Measurements from ENCODE around the gene CRKL.
"Not testable (repeated sequence)": the region's sequence is repeated elsewhere in the genome, so short reads cannot be mapped to it uniquely, and the experiment has no call there.

CRKL gene, protein sequence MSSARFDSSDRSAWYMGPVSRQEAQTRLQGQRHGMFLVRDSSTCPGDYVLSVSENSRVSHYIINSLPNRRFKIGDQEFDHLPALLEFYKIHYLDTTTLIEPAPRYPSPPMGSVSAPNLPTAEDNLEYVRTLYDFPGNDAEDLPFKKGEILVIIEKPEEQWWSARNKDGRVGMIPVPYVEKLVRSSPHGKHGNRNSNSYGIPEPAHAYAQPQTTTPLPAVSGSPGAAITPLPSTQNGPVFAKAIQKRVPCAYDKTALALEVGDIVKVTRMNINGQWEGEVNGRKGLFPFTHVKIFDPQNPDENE

DNA sequence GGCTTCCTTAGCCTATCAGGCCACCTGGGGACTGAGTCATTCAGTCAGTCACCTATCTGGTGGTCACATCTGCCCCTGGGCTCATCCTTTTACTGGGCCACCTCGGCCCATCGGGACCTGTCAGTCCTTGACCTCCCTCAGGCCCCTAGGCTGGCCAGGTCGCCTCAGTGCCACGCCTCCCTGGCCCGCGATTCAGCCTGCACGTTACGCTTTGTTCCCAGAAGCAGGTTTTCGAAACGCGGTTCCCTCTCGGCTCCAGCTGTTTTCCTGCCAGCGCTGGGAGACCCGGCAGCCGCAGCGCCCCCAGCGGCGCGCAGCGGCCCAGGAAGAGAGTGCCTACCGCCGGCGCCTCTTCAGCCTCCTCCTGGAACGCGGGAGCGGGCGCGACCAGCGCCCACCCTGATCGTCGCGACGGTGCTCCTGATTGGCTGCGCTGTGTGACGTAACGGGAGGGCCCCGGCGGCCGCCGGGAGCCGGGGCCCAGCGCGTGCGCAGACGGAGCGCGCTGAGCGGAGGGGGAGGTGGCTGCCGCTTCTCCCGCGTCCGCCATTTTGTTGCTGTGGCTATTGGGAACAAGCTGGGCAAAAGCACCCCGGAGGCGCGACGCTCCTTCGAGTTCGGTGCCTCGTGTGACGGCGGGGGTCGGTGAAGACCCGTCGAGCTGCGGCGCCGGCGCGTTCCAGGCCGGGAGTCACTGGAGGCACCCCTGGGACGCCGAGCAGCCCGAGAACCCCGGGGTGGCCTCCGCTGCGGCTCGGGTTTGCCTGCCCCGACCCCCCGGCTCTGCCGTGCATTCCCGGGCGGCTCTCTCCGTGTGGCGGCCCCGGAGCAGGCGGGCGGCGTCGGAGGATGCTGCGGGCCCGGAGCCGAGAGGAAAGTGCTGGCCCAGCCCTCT is at the start of gene CRKL:
CRKL (plus strand) TSS at position 492 of the 895 bp plus-strand sequence. CDS start 528 bp downstream, outside the sequence.
- peak; percentile 97 for DNase-seq (ENCODE audit: low spot score)

DNA sequence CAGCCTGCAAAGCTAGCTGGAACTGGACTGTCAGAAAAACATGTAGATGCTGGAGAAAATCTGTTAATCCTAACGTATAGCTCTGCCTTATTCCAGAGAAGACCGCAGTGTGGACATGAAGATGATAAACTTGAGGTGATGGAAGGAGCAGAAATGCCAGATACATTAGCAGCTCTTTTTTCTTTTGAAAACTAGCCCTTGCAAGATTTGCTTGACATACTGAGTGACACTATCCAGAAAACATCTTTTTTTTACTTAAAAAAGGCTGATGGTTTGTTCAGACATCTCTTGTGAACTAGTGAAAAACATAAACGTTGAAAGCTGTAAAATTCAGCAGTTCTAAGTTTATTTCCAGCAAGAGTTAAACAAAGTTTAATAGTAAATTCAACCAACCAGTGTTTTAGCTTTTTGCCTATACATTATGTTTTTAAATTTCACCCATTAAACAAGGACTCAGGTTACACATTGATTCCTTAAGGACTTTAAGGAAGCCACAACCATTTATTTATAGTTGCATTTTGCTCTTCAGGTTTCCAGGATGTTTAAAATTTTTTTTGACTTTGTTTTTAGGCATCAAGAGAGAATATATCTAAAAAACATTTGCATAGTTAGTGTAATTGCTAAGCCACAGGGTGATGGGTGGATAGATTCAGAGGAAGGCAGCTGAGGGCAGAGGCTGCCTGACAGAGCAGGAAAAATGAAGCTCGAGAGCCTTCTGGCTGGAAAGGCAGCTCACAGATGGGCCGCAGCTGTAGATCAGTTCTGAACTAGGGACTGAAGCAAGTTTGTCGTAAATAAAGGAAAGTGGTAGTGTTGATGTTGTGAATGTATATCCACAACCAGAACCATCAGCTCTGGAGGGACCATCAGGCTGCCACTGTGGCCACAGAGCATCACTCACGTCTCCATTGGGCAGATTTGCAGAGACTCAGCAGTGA is 48.9 kb upstream of the CRKL start:
- DNase-seq (ENCODE audit: low spot score) = no peak

DNA sequence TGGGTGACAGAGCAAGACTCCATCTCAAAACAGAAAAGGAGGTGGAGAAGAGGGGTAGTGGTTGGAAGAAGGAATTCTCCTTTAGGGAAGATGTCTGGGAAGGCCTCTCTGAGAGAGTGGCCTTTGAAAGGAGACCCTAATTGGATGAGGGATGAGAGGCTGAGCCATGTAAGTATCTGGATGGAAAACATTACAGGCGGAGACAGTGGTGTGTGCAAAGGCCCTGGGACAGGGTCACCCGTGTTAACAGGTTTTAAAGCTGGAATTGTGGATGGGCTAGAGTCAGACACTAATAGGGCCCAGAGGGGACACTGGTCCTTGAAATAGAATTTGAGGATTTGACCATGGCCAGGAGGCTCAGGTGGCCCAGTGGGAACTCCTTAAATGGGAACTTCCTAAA is 48.0 kb upstream of the CRKL start:
- DNase-seq (ENCODE audit: low spot score) = no peak

DNA sequence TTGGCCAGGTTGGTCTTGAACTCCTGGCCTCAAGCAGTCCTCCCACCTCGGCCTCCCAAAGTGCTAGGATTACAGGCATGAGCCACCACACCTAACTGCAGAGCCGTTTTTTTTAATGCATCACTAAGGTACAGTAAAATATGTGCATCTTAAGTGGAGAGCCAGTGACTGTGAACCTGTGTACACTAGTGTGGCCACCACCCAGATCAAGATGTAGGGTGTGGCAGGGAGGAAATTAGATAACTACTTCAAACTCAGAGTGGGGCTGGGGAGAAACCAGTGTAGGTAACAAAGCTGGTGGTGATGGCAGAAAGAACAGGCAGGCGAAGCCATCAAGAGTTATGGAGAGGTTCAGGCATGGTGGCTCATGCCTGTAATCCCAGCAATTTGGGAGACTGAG is 44.0 kb upstream of the CRKL start:
- DNase-seq (ENCODE audit: low spot score) = no peak

DNA sequence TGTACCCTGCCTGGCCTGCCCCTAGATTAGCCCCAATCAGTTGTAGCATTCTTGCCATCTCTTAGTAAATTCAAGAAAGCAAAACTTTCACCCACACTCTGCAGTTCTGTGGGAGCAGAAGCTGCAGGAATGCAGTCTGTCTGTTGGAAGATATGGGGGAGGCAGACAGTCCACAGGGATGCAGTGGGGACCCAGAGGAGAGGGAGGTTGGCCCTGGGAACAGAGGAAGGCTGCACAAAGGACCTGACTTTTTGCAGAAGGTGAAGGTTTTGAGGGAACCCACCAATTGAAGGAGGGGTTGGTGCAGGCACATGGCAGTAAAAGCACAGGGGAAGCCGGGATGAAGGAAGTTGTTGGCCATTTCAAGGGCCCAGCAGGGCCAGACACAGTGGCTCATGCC is 41.9 kb upstream of the CRKL start:
- no peak for DNase-seq (ENCODE audit: low spot score)

DNA sequence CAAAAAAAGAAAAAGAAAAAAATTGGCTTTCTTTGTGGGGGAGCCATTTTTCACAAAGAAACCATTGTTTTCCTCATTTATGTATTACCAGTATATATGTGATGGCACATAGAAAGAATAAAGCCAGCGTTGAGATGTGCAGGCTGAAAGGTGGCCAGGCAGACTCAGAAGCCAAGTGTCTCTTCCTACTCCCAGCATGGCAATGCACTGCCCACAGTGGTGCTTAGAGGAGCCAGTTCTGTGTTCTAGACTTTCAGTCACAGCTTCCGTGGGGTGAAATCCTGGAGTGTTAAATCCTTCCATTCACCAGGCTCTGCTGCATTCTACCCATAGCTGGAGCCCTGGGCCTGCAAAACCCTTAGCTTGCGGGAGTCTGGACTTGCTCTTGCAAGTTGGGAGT is 39.5 kb upstream of the CRKL start:
- DNase-seq (ENCODE audit: low spot score) = no peak

DNA sequence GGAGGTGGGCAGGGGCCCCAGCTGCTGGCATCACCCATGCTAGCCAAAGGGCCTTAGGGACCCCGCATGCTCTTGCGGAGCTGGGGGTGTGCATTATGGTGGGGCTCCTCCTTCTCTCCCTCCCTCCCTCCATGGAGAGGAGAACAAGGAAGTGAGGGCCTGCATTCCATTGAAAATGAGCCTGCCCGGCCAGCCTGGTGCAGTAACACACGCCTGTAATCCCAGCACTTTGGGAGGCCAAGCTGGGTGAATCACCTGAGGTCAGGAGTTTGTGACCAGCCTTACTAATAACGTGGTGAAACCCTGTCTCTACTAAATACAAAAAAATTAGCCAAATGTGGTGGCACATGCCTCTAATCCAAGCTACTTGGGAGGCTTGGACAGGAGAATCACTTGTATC is 36.0 kb upstream of the CRKL start:
- DNase-seq (ENCODE audit: low spot score) = no peak

DNA sequence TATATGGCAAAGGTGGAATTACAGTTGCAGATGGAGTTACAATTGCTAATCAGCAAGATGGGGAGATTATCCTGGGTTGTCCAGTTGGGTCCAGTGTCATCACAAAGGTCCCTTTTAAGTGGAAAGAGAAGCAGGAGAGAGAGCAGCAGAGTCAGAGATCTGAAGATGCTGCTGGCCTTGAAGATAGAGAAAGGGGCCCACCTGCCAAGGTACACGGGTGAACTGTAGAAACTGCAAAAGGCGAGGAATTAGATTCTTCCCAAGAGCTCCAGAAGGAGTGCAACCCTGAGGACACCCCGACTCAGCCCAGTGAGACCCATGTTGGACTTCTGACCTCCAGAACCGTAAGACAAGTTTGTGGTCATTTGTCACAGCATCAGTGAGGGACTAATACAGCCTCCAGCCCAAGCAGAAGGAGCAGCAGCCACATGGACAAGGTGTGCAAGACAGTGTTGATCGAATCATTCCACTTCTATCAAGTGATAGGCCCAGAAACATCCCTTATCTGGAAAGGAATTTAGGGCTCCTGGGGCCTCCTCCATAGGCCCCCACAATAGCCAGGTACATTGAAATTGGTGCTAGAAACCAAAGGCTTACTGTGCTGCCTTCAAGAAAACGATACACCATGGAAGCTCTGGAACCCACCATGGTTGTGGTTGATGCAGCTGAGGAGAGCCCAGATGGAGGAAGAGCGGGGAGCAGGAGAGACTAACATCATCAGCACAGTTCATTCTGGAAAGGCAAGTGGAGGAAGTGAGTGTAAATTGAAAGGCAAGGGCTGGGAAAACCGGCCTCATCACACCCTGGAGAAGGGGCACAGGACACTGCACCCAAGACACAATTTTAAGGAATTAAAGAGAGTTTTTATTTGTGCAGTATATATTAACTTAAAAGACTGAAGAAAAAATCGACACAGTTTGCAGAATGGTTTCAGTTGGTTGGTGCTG is 35.1 kb upstream of the CRKL start:
- DNase-seq (ENCODE audit: low spot score) = no peak

DNA sequence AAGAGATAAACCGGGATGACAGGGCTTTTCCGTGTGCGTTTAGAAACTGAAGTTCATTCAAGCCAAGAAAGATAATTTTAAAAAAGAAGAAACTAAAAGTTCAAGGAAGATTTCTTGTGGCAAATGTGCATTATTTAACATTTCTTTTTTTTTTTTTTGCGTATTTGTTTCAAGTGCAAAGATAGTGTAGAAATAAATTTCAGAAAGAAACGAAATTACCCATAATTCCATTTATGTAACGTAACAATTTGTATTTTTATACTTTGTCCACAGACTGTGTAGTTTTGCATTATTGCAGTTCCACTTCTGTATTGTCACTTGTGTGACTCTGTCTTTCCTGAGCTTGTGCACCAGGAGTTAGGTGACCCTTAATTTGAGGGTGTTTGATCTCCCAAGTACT is 34.4 kb upstream of the CRKL start:
- DNase-seq (ENCODE audit: low spot score) = no peak

DNA sequence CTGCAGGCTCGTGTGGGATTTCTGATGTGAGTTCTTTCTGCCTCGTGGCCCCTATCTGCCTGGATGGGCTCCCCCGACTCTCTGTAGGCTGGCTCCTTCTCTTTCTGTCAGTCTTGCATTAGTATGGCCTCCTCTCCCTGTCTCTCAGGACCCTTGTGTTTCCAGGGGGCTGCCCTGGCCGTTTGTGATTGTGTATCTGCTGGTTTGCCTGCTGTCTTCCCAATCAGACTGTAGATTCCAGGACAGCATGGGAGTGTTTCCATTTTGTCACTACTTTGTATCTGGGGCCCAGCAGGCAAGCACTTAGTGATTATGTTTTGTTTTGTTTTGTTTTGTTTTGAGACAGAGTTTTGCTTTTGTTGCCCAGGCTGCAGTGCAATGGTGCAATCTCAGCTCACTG is 32.8 kb upstream of the CRKL start:
- DNase-seq (ENCODE audit: low spot score) = no peak

DNA sequence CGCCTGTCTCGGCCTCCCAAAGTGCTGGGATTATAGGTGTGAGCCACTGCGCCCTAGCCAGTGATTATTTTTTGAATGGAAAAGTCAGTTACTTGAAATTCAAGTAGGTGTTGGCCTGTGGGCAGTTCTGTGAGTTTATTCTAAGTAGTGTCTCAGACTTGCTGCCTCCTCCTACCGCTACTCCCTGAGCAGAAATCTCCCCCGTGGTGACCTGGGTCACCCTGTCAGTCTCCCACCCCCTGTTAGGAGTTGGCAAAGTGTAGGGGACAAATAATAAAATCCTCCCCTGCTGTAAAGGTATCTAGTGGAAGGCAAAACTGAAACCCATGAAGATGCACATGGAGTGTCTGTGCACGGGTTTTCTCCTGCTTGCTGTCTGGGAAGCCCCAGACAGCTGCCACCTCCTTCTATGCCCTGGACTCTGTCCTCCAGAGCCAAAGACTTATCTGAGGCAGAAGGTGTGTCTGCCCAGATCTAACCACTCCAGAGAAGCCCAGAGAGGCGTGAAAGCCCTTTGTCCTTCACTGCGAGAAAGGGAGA is 32.1 kb upstream of the CRKL start:
- no peak for DNase-seq (ENCODE audit: low spot score)

DNA sequence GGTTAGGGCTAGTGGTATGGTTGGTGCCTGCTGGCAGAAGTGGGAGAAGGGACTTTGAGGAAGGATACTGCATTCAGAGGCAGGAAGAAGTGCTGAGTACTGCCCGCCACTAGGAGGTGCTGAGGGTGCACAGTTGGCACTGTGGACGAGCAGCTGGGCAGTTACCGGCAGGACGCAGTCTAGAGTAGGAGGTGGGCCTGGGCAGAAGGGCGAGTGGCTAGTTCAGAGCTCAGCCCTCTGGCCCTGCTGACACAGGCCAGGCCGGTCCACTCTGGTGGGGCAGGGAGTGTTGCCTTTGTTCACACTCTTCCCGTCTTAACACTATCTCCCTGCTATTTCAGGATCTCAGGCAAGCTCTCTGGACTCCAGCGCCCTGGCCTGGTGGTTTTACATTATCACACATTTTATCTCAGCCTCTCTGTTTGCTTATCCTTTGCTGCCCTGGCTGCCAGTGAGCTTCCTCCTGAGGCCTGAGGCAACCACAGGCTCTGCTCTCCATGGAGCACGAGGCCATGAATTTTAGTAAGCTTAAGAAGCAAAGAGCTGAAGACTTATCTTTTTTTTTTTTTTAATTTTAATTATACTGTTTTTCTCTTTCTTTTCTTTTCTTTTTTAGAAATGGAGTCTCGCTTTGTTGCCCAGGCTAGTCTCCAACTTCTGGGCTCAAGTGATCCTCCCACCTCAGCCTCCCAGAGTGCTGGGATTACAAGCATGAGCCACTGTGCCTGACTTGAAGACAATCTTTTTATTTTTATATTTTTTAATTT is 31.5 kb upstream of the CRKL start:
- DNase-seq (ENCODE audit: low spot score) = peak; percentile 57

DNA sequence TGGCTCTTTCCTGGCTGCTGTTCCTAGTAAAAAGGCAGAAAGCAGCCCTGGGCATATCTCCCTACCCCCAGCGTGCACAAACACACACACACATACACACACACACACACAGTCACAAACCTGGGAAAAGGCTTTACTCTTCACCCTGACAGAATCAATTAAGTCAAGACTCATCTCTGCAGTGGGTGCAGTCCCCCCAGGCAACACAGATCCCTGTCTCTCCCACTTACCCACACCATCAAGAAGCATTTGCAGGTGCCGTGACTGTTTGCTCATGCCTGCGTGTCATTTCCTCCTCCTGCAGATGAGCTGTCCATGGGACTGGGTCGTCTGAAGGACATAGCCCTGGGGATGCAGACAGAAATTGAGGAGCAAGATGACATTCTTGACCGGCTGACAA is 29.8 kb upstream of the CRKL start:
- peak; percentile 44 for DNase-seq (ENCODE audit: low spot score)

DNA sequence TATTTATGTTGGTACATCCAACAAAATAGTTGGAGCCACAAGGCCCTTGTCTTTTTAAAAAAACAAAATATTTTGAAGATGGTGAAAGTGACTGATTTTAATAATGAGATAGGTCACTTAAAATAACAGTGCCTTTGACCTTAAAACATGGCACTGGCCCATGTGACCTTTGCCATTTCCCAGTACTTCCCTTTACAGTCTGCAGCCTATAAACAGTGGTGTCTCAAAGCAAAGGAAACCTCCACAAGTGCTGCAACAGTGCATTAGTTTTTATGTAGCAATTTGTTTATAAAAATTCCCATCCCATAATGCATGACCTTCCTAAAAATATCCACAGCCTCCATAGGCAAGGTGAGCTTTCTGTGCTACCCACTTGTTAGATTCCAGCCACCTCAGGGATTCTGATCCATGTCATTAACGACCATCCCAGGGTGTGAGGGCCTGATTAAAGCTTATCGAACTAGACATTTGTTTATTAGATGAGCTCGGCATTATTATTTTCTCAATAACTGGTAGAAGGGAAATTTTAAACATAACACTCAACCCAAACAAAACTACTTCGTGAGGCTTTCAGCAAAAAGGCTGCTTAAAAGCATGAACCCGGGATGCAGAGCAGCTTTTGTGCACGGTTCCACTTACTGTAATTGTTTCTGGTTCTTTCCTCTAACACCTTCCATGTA is 28.0 kb upstream of the CRKL start:
- no peak for DNase-seq (ENCODE audit: low spot score)

DNA sequence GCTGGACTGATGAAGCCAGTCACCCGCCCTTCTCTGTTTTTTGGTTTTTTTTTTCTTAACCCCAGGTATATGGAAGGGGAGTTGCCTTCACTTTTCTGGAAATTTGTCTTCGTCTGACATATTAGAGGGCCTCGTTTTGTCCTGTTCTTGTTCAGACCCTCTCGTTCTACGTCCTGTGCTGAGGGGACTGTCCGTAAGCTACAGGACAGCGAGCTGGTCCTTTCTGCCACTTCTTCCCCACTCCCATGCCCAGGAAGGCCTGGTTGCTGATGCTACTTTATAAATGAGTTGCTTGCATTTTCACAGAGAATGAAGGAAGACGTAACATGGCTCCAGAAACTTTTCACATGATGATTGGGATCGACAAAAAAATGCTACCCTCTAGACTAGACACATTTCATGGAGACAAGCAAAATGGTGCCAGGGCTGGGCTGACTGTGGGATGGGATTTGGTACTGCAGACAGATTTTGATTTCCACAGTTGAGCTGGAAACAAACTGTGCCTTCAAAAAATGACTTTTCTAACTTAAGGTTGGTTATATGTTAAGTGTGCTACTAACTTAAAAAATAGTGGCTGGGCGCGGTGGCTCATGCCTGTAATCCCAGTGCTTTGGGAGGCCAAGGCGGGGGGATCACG is 27.2 kb upstream of the CRKL start:
- no peak for DNase-seq (ENCODE audit: low spot score)

DNA sequence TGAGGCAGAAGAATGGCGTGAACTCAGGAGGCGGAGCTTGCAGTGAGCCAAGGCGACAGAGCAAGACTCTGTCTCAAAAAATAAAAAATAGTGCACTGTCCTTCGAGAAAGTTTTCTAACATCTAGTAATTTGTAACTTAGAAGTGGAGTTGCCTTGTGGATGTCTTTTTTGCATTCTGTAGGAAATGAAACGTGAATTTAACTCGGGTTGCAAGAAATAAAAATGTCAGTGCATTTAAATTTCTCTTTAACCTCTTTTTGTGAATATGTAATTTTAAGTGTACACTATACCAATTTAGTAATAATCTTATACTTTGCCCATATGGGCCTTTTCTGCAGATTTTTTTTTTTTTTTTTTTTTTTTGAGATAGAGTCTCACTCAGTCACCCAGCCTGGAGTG is 26.2 kb upstream of the CRKL start:
- no peak for DNase-seq (ENCODE audit: low spot score)

DNA sequence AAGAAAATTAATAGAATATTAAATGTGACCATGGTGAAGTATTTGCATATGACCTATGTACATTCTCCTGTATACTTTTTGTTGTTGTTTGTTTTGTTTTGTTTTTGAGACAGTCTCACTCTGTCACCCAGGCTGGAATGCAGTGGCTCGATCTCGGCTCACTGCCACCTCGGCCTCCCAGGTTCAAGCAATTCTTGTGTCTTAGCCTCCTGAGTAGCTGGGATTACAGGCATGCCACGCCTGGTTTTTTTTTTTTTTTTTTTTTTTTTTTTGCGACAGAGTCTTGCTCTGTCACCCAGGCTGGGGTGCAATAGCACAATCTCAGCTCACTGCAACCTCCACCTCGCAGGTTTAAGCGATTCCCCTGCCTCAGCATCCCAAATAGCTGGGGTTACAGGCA is 19.5 kb upstream of the CRKL start:
- DNase-seq (ENCODE audit: low spot score) = not testable (repeated sequence)

DNA sequence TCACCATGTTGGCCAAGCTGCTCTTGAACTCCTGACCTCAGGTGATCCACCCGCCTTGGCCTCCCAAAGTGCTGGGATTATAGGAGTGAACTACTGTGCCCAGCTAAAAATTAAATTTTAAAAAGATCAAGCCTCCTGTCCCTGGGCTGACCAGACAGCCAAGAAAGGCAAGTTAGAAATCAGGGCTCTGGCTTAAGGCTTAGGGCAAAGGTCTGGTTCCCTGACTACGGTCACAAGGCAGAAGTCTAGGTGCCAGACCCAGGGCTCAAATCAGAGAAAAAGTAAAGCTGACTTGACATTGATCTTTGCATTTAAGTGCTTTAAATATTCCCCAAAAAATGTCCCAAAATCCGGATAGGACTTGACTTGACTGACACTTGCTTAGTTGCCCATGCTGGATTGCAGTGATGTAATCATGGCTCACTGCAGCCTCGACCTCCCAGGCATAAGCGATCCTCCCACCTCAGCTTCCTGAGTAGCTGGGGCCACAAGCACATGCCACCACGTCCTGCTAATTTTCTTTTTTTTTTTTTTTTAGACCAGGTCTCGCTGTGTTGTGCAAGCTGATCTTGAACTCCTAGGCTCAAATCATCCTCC is 17.3 kb upstream of the CRKL start:
- DNase-seq (ENCODE audit: low spot score) = no peak
